ENCODE measurements around the gene RSAD2. TPM values are rescaled to one million over a fixed set of nuclear protein-coding genes. Genes with fewer than 3 reads are reported as not detected.

RSAD2 gene
- total and polyA plus RNA-seq, 2 donors (not counting 1 experiment from before 2014, with no cell fraction given), result 0.17 to 1.7 TPM

DNA sequence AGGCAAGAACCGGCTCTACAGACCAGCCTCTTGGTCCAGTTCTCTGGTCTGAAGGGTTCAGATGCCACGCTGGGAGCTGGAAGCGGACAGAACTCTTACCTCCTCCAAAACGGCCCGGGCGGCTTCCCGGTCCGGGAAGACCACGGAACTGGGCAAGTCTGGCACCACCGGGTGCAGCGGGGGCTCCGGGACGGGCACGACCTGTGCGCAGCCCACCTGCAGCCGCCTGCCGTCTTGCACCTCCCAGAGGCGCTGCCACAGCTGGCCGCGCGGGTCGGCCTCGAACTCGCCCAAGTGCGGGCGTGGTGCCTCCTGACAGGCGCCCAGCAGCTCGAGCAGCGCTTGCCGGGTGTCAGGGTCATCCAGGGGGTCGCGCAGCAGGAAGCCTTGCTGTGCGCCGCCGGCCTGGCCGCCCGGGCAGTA is 12.6 kb upstream of the RSAD2 start:
- peaks cover 2% of the 10 kb centered on the region for H3K27me3 ChIP-seq (ENCODE audit: control insufficient read depth, insufficient read depth, low read length)
- TF ChIP-seq, protein P1, sequence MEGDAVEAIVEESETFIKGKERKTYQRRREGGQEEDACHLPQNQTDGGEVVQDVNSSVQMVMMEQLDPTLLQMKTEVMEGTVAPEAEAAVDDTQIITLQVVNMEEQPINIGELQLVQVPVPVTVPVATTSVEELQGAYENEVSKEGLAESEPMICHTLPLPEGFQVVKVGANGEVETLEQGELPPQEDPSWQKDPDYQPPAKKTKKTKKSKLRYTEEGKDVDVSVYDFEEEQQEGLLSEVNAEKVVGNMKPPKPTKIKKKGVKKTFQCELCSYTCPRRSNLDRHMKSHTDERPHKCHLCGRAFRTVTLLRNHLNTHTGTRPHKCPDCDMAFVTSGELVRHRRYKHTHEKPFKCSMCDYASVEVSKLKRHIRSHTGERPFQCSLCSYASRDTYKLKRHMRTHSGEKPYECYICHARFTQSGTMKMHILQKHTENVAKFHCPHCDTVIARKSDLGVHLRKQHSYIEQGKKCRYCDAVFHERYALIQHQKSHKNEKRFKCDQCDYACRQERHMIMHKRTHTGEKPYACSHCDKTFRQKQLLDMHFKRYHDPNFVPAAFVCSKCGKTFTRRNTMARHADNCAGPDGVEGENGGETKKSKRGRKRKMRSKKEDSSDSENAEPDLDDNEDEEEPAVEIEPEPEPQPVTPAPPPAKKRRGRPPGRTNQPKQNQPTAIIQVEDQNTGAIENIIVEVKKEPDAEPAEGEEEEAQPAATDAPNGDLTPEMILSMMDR (conservative IDR thresholded peaks at IDR 0.05 in 1 of 2, IDR thresholded peaks at IDR 0.05 in 1 of 2; ENCODE audit: low read depth in 1 of 2, low read length in 2 of 2), result no peak
- TF ChIP-seq EZH2 (IDR thresholded peaks at IDR 0.05; ENCODE audit: low read length, missing control alignments), result no peak
- DNase-seq (ENCODE audit: low read depth in 2 of 2), result peak in 1 of 2 donors; percentile 9

DNA sequence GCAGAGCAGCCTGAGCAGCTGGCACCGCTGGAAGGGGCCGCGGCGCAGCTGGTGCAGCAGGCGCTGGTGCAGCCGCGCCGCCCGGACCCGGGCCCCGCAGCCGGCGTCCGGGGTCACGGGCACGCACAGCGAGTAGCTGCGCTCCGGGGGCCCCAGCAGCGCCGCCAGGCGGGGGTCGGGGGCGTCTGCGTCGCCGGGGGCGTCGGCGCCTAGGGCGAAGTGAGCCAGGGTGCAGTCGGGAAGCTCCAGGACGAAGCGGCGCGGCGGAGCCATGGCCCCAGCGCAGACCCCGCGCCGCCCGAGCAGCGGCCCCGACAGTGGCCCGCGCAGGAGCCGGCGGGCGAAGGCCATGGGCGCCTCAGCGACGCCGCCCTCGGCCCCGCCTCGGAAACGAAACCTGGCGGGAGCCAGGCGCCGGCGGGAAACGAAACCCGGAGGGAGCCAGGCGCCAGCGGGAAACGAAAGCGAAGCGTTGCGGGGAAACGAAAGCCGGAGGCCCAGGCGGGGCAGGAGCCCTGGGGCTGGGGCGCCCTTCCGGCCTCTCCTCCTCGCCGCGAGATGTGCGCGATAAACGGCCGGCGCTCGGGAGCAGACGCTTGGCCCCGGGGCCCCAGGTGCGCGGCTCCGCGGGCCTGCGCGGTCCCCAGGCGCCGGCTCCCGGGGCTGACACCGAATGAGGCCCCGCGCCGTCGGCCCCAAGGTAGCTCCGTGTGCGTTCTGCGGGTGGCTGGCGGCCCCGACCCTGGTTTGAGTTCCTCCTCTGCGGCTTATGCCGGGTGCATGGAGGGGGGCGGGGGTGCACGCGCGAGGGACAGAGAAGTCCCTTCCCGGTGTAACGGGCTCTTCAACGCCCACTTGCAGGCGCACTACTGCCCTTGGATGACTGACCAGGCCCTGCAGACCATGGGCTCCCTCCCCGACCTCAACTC is 12.0 kb upstream of the RSAD2 start, which contains the start of gene CMPK2:
Gene CMPK2, minus strand, starts transcription at position 562 of the 929 bp plus-strand sequence. Its CDS starts 211 bp downstream, at position 351.
- peak within 1 kb of the TSS; percentile 57 for H3K9ac ChIP-seq (ENCODE audit: insufficient read depth, low read length)
- TF ChIP-seq EZH2 (IDR thresholded peaks at IDR 0.05; ENCODE audit: low read length, missing control alignments), result no peak
- TF ChIP-seq, protein P1 (conservative IDR thresholded peaks at IDR 0.05 in 1 of 2, IDR thresholded peaks at IDR 0.05 in 1 of 2; ENCODE audit: low read depth in 1 of 2, low read length in 2 of 2), result no peak
- DNase-seq (ENCODE audit: low read depth in 2 of 2), result peak; percentile 33 to 46

More for the DNA sequence above, 12.6 kb upstream of the RSAD2 start:
- Histone ChIP-seq H3K9ac (ENCODE audit: insufficient read depth, low read length) (no peak overlapping the region), H3K79me2 (ENCODE audit: control insufficient read depth, insufficient read depth, low read length) (no peaks in the 10 kb centered on the region), H3K4me2 (ENCODE audit: extremely low read depth, insufficient read depth, low read length) (peak overlapping the region; percentile 60), H3K4me3 (replicated peaks in 1 of 4; ENCODE audit: control extremely low read depth in 1 of 4, insufficient read depth in 1 of 4, low read depth in 3 of 4, low read length in 4 of 4) (peak overlapping the region in 2 of 4 experiments; percentile 51 to 62), H3K9me3 (ENCODE audit: control insufficient read depth, insufficient read depth, low read depth, low read length) (no peaks in the 10 kb centered on the region), H3K36me3 (ENCODE audit: control insufficient read depth, insufficient read depth, low read length) (no peaks in the 10 kb centered on the region), H3K27ac (ENCODE audit: insufficient read depth, low read length) (no peak overlapping the region), H4K20me1 (ENCODE audit: control insufficient read depth, extremely low read depth, insufficient read depth, low read length) (no peaks in the 10 kb centered on the region), H3K4me1 (ENCODE audit: control insufficient read depth, extremely low read depth, insufficient read depth, low read length) (no peaks in the 10 kb centered on the region), H2AFZ (ENCODE audit: low read length) (peak overlapping the region; percentile 14)

DNA sequence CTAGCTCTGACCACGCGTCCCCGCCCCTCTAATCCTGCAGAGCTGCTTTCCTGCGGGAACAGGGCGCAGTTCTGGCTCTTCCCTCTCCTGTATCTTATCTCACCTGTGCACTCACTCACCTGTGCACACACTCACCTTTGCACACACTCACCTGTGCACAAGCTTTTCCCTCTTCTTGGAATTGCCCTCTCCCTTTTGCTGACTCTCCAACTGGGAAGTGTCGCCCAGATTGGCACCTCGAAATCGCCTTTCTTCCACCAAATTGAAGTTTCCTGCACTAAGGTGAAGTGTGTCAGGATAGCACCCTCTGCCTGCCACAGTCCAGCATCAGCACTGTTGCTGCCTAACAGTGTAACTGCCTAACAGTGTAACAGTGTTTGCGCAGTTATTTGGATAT is 11.3 kb upstream of the RSAD2 start:
- Histone ChIP-seq H4K20me1 (ENCODE audit: control insufficient read depth, extremely low read depth, insufficient read depth, low read length) (no peaks in the 10 kb centered on the region), H3K4me2 (ENCODE audit: extremely low read depth, insufficient read depth, low read length) (peak overlapping the region; percentile 87), H3K4me1 (ENCODE audit: control insufficient read depth, extremely low read depth, insufficient read depth, low read length) (no peaks in the 10 kb centered on the region), H3K27ac (ENCODE audit: insufficient read depth, low read length) (no peak overlapping the region), H3K9ac (ENCODE audit: insufficient read depth, low read length) (peak overlapping the region; percentile 57), H3K79me2 (ENCODE audit: control insufficient read depth, insufficient read depth, low read length) (no peaks in the 10 kb centered on the region), H2AFZ (ENCODE audit: low read length) (peak overlapping the region; percentile 84), H3K9me3 (ENCODE audit: control insufficient read depth, insufficient read depth, low read depth, low read length) (no peaks in the 10 kb centered on the region), H3K4me3 (replicated peaks in 1 of 4; ENCODE audit: control extremely low read depth in 1 of 4, insufficient read depth in 1 of 4, low read depth in 3 of 4, low read length in 4 of 4) (peak overlapping the region; percentile 36 to 62 (median 51)), H3K36me3 (ENCODE audit: control insufficient read depth, insufficient read depth, low read length) (no peaks in the 10 kb centered on the region), H3K27me3 (ENCODE audit: control insufficient read depth, insufficient read depth, low read length) (peaks cover 2% of the 10 kb centered on the region)
- no peak for TF ChIP-seq EZH2 (IDR thresholded peaks at IDR 0.05; ENCODE audit: low read length, missing control alignments)
- TF ChIP-seq, protein P1 (conservative IDR thresholded peaks at IDR 0.05 in 1 of 2, IDR thresholded peaks at IDR 0.05 in 1 of 2; ENCODE audit: low read depth in 1 of 2, low read length in 2 of 2), result peak; percentile 33 to 52
- peak; percentile 21 to 32 for DNase-seq (ENCODE audit: low read depth in 2 of 2)

More for the DNA sequence above, 12.0 kb upstream of the RSAD2 start, which contains the start of gene CMPK2:
- H3K4me1 ChIP-seq (ENCODE audit: control insufficient read depth, extremely low read depth, insufficient read depth, low read length), result no peaks in the 10 kb centered on the region
- peak within 1 kb of the TSS; percentile 87 for H3K4me2 ChIP-seq (ENCODE audit: extremely low read depth, insufficient read depth, low read length)
- H3K27me3 ChIP-seq (ENCODE audit: control insufficient read depth, insufficient read depth, low read length), result peaks cover 2% of the 10 kb centered on the region
- no peaks in the 10 kb centered on the region for H3K9me3 ChIP-seq (ENCODE audit: control insufficient read depth, insufficient read depth, low read depth, low read length)
- H3K79me2 ChIP-seq (ENCODE audit: control insufficient read depth, insufficient read depth, low read length), result no peaks in the 10 kb centered on the region
- no peaks in the 10 kb centered on the region for H3K36me3 ChIP-seq (ENCODE audit: control insufficient read depth, insufficient read depth, low read length)
- H3K4me3 ChIP-seq (replicated peaks in 1 of 4; ENCODE audit: control extremely low read depth in 1 of 4, insufficient read depth in 1 of 4, low read depth in 3 of 4, low read length in 4 of 4), result peak within 1 kb of the TSS; percentile 43 to 62 (median 51)
- H2AFZ ChIP-seq (ENCODE audit: low read length), result peak within 1 kb of the TSS; percentile 84
- no peak within 1 kb of the TSS for H3K27ac ChIP-seq (ENCODE audit: insufficient read depth, low read length)
- H4K20me1 ChIP-seq (ENCODE audit: control insufficient read depth, extremely low read depth, insufficient read depth, low read length), result no peaks in the 10 kb centered on the region
